HCT116 (cell line): Measurements from ENCODE around the gene DPYSL4. TPM values are rescaled to one million over a fixed set of nuclear protein-coding genes. Genes with fewer than 3 reads are reported as not detected.

Source experiments
- ATAC-seq: fragments of 200-7000 bp; cut with Tn5 transposase; 2 replicates; pipeline ENCODE4 v1.9.1; 2020; ENCODE audit warnings: mild to moderate bottlenecking, moderate library complexity
- BruUV-seq: library from RNA; stranded (reverse); fragments of 400-500 nt; replicated peaks from 2 replicates; lab custom pipeline; 2021; lab: Mats Ljungman, UMichigan
- CTCF ChIA-PET: fragments of 300-600 bp; sonication (Branson Sonifier 250); formaldehyde crosslinking; loops from one replicate; lab custom pipeline; 2021; ENCODE audit warnings: antibody characterized with exemption; lab: Charles Lee
- POLR2A ChIA-PET: fragments of 300-600, 350-600 bp; sonication (Branson Sonifier 250); formaldehyde crosslinking; loops from one replicate; lab custom pipeline; 2021; ENCODE audit warnings: antibody characterized with exemption; lab: Charles Lee
- RAD21 ChIA-PET, 2 experiments: fragments of 300-600 bp; sonication (Branson Sonifier 250); formaldehyde crosslinking; loops; one replicate each; lab custom pipeline; 2023; ENCODE audit warnings: low total read pairs in 2 of 2; ENCODE audit not compliant: uncharacterized antibody in 2 of 2, unreplicated experiment in 2 of 2, low non-redundant PET in 1 of 2; lab: Charles Lee
- DNase-seq: peaks from one replicate; pipeline ENCODE4 v3.0.0-alpha.2; 2010; ENCODE audit warnings: low read depth, low spot score
- H2AFZ ChIP-seq: fragments of 200-600 bp; shearing (Covaris generic), sonication (generic); 2 replicates; pipeline ENCODE4 v1.6.1; 2017; ENCODE audit warnings: low read depth, mixed run types, mixed read lengths, antibody characterized with exemption, low read length; ENCODE audit not compliant: poor library complexity, severe bottlenecking
- H3K27ac ChIP-seq: 2 replicates; pipeline ENCODE4 v1.5.1; 2012; ENCODE audit warnings: low read depth, low read length
- H3K27me3 ChIP-seq: fragments of 200-600 bp; sonication (generic); 2 replicates; pipeline ENCODE4 v1.6.1; 2016; ENCODE audit warnings: mixed run types, low read length, mixed read lengths; ENCODE audit not compliant: insufficient read depth
- H3K36me3 ChIP-seq, 2 experiments: fragments of 200-500 bp in 1 of 2; fragments of 200-600 bp in 1 of 2; sonication (Bioruptor generic) in 1 of 2; sonication (generic) in 1 of 2; 2 replicates each; pipeline versions ENCODE4 v1.5.1 to v1.6.1; 2014 to 2016; ENCODE audit warnings: low read length in 2 of 2, inconsistent platforms in 1 of 2, mixed read lengths in 1 of 2, mixed run types in 1 of 2; ENCODE audit not compliant: insufficient read depth in 2 of 2, control insufficient read depth in 1 of 2
- H3K4me1 ChIP-seq, 2 experiments: fragments of 200-600 bp in 1 of 2; sonication (generic) in 1 of 2; 2 replicates each; pipeline versions ENCODE4 v1.5.1 to v1.6.1; 2012 to 2017; ENCODE audit warnings: low read length in 2 of 2, inconsistent platforms in 1 of 2, mild to moderate bottlenecking in 1 of 2, mixed read lengths in 1 of 2, mixed run types in 1 of 2, moderate library complexity in 1 of 2; ENCODE audit not compliant: insufficient read depth in 2 of 2, control insufficient read depth in 1 of 2
- H3K4me2 ChIP-seq: fragments of 200-600 bp; sonication (generic); 2 replicates; pipeline ENCODE4 v1.6.1; 2017; ENCODE audit warnings: mixed run types, low read length, mixed read lengths
- H3K4me3 ChIP-seq, 2 experiments: fragments of 200-600 bp in 1 of 2; sonication (generic) in 1 of 2; replicated peaks in 1 of 2; 2 replicates each; pipeline ENCODE4 v1.5.1; 2011 to 2016; ENCODE audit warnings: low read length in 2 of 2, control low read depth in 1 of 2, low read depth in 1 of 2, mild to moderate bottlenecking in 1 of 2, mixed read lengths in 1 of 2, mixed run types in 1 of 2
- H3K79me2 ChIP-seq: fragments of 200-600 bp; sonication (generic); 2 replicates; pipeline ENCODE4 v1.6.1; 2017; ENCODE audit warnings: mild to moderate bottlenecking, mixed run types, low read length, moderate library complexity, mixed read lengths; ENCODE audit not compliant: insufficient read depth
- H3K9ac ChIP-seq: fragments of 200-600 bp; sonication (generic); 2 replicates; pipeline ENCODE4 v1.6.1; 2016; ENCODE audit warnings: low read length, mixed read lengths
- H3K9me2 ChIP-seq: fragments of 200-600 bp; sonication (generic), shearing (Covaris generic); 2 replicates; pipeline ENCODE4 v1.6.1; 2017; ENCODE audit warnings: mixed run types, mild to moderate bottlenecking, moderate library complexity; ENCODE audit not compliant: insufficient read depth
- H3K9me3 ChIP-seq, 2 experiments: fragments of 200-500 bp in 1 of 2; fragments of 200-600 bp in 1 of 2; sonication (Bioruptor generic) in 1 of 2; sonication (generic) in 1 of 2; 2 replicates each; pipeline ENCODE4 v1.6.1; 2014 to 2017; ENCODE audit warnings: low read length in 2 of 2, mixed read lengths in 2 of 2, inconsistent platforms in 1 of 2, low read depth in 1 of 2, mild to moderate bottlenecking in 1 of 2, mixed run types in 1 of 2, moderate library complexity in 1 of 2; ENCODE audit not compliant: control insufficient read depth in 1 of 2, insufficient read depth in 1 of 2
- H4K20me1 ChIP-seq: fragments of 200-600 bp; sonication (generic), shearing (Covaris generic); 2 replicates; pipeline ENCODE4 v1.6.1; 2017; ENCODE audit warnings: mixed run types, mild to moderate bottlenecking, moderate library complexity; ENCODE audit not compliant: insufficient read depth
- CBX3 ChIP-seq: IDR thresholded peaks from 2 replicates; pipeline ENCODE4 v1.6.1; 2012; ENCODE audit warnings: low read depth
- CEBPB ChIP-seq: IDR thresholded peaks from 2 replicates; pipeline ENCODE4 v1.6.1; 2012; ENCODE audit warnings: low read depth
- EGR1 ChIP-seq: IDR thresholded peaks from 2 replicates; pipeline ENCODE4 v1.6.1; 2012; ENCODE audit warnings: low read depth
- EZH2phosphoT487 ChIP-seq: fragments of 200-600 bp; IDR thresholded peaks from 2 replicates; pipeline ENCODE4 v1.6.1; 2018; ENCODE audit warnings: antibody characterized with exemption, borderline replicate concordance
- JUND ChIP-seq: IDR thresholded peaks from 2 replicates; pipeline ENCODE4 v1.6.1; 2012
- POLR2A ChIP-seq: IDR thresholded peaks from 2 replicates; pipeline ENCODE4 v1.7.0; 2011; ENCODE audit warnings: borderline replicate concordance; ENCODE audit not compliant: insufficient read depth, insufficient read length; ENCODE audit errors: extremely low read depth
- POLR2AphosphoS5 ChIP-seq: IDR thresholded peaks from 2 replicates; pipeline ENCODE4 v1.6.1; 2011; ENCODE audit warnings: mild to moderate bottlenecking, low read depth, low read length, moderate library complexity
- SIN3A ChIP-seq: IDR thresholded peaks from 2 replicates; pipeline ENCODE4 v1.6.1; 2012; ENCODE audit warnings: low read depth
- SP1 ChIP-seq: IDR thresholded peaks from 2 replicates; pipeline ENCODE4 v1.6.1; 2012; ENCODE audit warnings: low read depth
- SRF ChIP-seq: IDR thresholded peaks from 2 replicates; pipeline ENCODE4 v1.6.1; 2012; ENCODE audit warnings: low read depth
- ZFX ChIP-seq: fragments of 450-650 bp; IDR thresholded peaks from 2 replicates; pipeline ENCODE4 v1.6.1; 2017
- ZNF274 ChIP-seq: fragments of 200-500 bp; sonication (Bioruptor generic); IDR thresholded peaks from 2 replicates; pipeline ENCODE4 v1.6.1; 2014; ENCODE audit warnings: mild to moderate bottlenecking, low read depth, low read length, inconsistent platforms
- intact Hi-C: fragments of 100-400 bp; cut with micrococcal nuclease; formaldehyde crosslinking; loops from 2 replicates; pipeline ENCODE4 v1.10.0; 2022
- total RNA-seq: library from RNA; stranded (reverse); gene quantifications from one replicate; pipeline ENCODE4 v1.2.1, GENCODE V29; 2021; ENCODE audit not compliant: unreplicated experiment
- TF ChIP-seq, protein P1 (sequence below): IDR thresholded peaks from 2 replicates; pipeline ENCODE4 v1.6.1; 2011; ENCODE audit warnings: mild to moderate bottlenecking, low read length, moderate library complexity; ENCODE audit not compliant: insufficient replicate concordance; ENCODE audit errors: extremely low read depth
- TF ChIP-seq, protein P2 (sequence below), 3 experiments: fragments of 200-600 bp in 1 of 3; sonication (generic) in 1 of 3; IDR thresholded peaks in 2 of 3; conservative IDR thresholded peaks in 1 of 3; 2 replicates each; pipeline ENCODE4 v1.5.1; 2012 to 2017; ENCODE audit warnings: low read depth in 2 of 3, low read length in 2 of 3, antibody characterized with exemption in 1 of 3, borderline replicate concordance in 1 of 3, control low read depth in 1 of 3, mild to moderate bottlenecking in 1 of 3, mixed read lengths in 1 of 3, mixed run types in 1 of 3, moderate library complexity in 1 of 3; ENCODE audit not compliant: insufficient read depth in 1 of 3
- TF ChIP-seq, protein P3 (sequence below): IDR thresholded peaks from 2 replicates; pipeline ENCODE4 v1.6.1; 2012
- TF ChIP-seq, protein P4 (sequence below): IDR thresholded peaks from 2 replicates; pipeline ENCODE4 v1.6.1; 2012

The DPYSL4 gene
- total RNA-seq, 1 experiment from 2014 or later, result 5.4 TPM

DNA sequence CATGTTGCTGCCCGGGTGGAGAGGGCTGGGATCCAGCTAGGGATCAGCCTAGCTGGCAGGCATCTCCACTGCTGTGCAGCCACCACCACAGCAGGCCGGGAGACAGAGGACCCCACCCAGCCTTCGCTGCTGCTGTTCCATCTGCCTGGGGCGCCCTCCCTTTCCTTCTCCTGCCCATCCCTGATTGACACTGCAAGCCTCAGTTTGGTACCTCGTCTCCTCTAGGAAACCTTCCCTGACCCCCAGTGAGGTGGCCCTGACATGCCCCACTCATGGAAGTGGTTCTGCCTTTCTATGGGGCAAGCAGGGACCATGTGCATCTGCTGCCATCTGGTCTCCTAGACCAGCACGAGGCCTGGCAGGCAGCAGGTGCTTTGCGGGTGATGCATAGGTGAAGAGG is 30.4 kb upstream of the DPYSL4 start:
- BruUV-seq, result no TSS peak
- Histone ChIP-seq H2AFZ (no peak overlapping the region), H3K4me1 (no peaks in the 10 kb centered on the region), H3K9me3 (no peaks in the 10 kb centered on the region), H3K9me2 (no peaks in the 10 kb centered on the region), H3K4me3 (no peak overlapping the region), H3K9ac (no peak overlapping the region), H3K27me3 (no peaks in the 10 kb centered on the region), H3K36me3 (no peaks in the 10 kb centered on the region)
- intact Hi-C loops, result no loop called here
- ChIA-PET RAD21 (no interaction called here), POLR2A (no interaction called here)
- DNase-seq (no peak), ATAC-seq (no peak)
- TF ChIP-seq, protein P1, sequence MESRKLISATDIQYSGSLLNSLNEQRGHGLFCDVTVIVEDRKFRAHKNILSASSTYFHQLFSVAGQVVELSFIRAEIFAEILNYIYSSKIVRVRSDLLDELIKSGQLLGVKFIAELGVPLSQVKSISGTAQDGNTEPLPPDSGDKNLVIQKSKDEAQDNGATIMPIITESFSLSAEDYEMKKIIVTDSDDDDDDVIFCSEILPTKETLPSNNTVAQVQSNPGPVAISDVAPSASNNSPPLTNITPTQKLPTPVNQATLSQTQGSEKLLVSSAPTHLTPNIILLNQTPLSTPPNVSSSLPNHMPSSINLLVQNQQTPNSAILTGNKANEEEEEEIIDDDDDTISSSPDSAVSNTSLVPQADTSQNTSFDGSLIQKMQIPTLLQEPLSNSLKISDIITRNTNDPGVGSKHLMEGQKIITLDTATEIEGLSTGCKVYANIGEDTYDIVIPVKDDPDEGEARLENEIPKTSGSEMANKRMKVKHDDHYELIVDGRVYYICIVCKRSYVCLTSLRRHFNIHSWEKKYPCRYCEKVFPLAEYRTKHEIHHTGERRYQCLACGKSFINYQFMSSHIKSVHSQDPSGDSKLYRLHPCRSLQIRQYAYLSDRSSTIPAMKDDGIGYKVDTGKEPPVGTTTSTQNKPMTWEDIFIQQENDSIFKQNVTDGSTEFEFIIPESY, result no peak
- TF ChIP-seq POLR2A (no peak), ZFX (no peak), JUND (no peak), CEBPB (no peak), SP1 (no peak), SRF (no peak), EZH2phosphoT487 (no peak), CBX3 (no peak), EGR1 (no peak), POLR2AphosphoS5 (no peak), SIN3A (no peak), ZNF274 (no peak)
- TF ChIP-seq, protein P2, sequence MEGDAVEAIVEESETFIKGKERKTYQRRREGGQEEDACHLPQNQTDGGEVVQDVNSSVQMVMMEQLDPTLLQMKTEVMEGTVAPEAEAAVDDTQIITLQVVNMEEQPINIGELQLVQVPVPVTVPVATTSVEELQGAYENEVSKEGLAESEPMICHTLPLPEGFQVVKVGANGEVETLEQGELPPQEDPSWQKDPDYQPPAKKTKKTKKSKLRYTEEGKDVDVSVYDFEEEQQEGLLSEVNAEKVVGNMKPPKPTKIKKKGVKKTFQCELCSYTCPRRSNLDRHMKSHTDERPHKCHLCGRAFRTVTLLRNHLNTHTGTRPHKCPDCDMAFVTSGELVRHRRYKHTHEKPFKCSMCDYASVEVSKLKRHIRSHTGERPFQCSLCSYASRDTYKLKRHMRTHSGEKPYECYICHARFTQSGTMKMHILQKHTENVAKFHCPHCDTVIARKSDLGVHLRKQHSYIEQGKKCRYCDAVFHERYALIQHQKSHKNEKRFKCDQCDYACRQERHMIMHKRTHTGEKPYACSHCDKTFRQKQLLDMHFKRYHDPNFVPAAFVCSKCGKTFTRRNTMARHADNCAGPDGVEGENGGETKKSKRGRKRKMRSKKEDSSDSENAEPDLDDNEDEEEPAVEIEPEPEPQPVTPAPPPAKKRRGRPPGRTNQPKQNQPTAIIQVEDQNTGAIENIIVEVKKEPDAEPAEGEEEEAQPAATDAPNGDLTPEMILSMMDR (IDR thresholded peaks at IDR 0.05 in 2 of 3, conservative IDR thresholded peaks at IDR 0.05 in 1 of 3; ENCODE audit: borderline replicate concordance in 1 of 3, insufficient read depth in 1 of 3, low read depth in 2 of 3, low read length in 2 of 3), result no peak
- TF ChIP-seq, protein P3, sequence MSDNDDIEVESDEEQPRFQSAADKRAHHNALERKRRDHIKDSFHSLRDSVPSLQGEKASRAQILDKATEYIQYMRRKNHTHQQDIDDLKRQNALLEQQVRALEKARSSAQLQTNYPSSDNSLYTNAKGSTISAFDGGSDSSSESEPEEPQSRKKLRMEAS, result no peak
- TF ChIP-seq, protein P4, sequence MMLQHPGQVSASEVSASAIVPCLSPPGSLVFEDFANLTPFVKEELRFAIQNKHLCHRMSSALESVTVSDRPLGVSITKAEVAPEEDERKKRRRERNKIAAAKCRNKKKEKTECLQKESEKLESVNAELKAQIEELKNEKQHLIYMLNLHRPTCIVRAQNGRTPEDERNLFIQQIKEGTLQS, result no peak
- TF ChIP-seq, all 23 proteins: peak for 0
- no peaks in the 10 kb centered on the region for H4K20me1 ChIP-seq
- no peak overlapping the region for H3K4me2 ChIP-seq
- no peak overlapping the region for H3K27ac ChIP-seq
- no peaks in the 10 kb centered on the region for H3K79me2 ChIP-seq
- CTCF ChIA-PET, result no interaction called here
